Brain pericyte (primary cell): ENCODE results near the gene OBP2B.
"Not testable (repeated sequence)": the region's sequence is repeated elsewhere in the genome, so short reads cannot be mapped to it uniquely, and the experiment has no call there.

Experiments used
- DNase-seq: peaks from one replicate; pipeline ENCODE4 v3.0.0-alpha.2; 2012; ENCODE audit warnings: low read depth, low spot score

The OBP2B gene

GRCh38 chr9:133223159-133223756 is 14.2 kb upstream of the OBP2B start:
- not testable (repeated sequence) for DNase-seq

- DNase-seq, result not testable (repeated sequence)
Measured at GRCh38 chr9:133221994-133222393, 12.9 kb upstream of the OBP2B start.

GRCh38 chr9:133221177-133221809 is 12.2 kb upstream of the OBP2B start:
- no peak for DNase-seq

- DNase-seq, result not testable (repeated sequence)
Measured at GRCh38 chr9:133218049-133218975, 9.3 kb upstream of the OBP2B start.

- not testable (repeated sequence) for DNase-seq
Measured at GRCh38 chr9:133217333-133217988, 8.4 kb upstream of the OBP2B start.

GRCh38 chr9:133214276-133214675 is 5.2 kb upstream of the OBP2B start:
- not testable (repeated sequence) for DNase-seq

- DNase-seq, result no peak
Measured at GRCh38 chr9:133210609-133211008, 1.6 kb upstream of the OBP2B start.

GRCh38 chr9:133210202-133210532 is 1.1 kb upstream of the OBP2B start:
- DNase-seq, result no peak

GRCh38 chr9:133209327-133210201 is 514 bp upstream of the OBP2B start:
- not testable (repeated sequence) for DNase-seq

GRCh38 chr9:133208171-133208879 is 725 bp downstream of the OBP2B start:
- DNase-seq, result not testable (repeated sequence)

GRCh38 chr9:133207540-133208170 is 1.4 kb downstream of the OBP2B start:
- DNase-seq, result no peak

- no peak for DNase-seq
Measured at GRCh38 chr9:133207021-133207531, 2.0 kb downstream of the OBP2B start.

- no peak for DNase-seq
Measured at GRCh38 chr9:133205996-133206931, 2.8 kb downstream of the OBP2B start.

GRCh38 chr9:133205481-133205887 is 3.6 kb downstream of the OBP2B start:
- DNase-seq, result not testable (repeated sequence)

- DNase-seq, result no peak
Measured at GRCh38 chr9:133204993-133205336, 4.1 kb downstream of the OBP2B start.

- DNase-seq, result no peak
Measured at GRCh38 chr9:133204335-133204992, 4.6 kb downstream of the OBP2B start.

- no peak for DNase-seq
Measured at GRCh38 chr9:133203506-133204075, 5.5 kb downstream of the OBP2B start.
